OCI-LY1 (cell line): ENCODE measurements around the gene SLC39A8.

Experiments
- H2AFZ ChIP-seq: fragments of 200-600 bp; sonication (generic), shearing (Covaris generic); 2 replicates; pipeline ENCODE4 v1.6.0; 2014; ENCODE audit warnings: antibody characterized with exemption, mild to moderate bottlenecking, low read length
- H3F3A ChIP-seq: fragments of 200-600 bp; sonication (generic), shearing (Covaris generic); 2 replicates; pipeline ENCODE4 v1.6.0; 2014; ENCODE audit warnings: mild to moderate bottlenecking, antibody characterized with exemption, low read length, moderate library complexity; ENCODE audit not compliant: insufficient read depth
- H3K27ac ChIP-seq: fragments of 200-600 bp; sonication (generic); 2 replicates; pipeline ENCODE4 v1.5.1; 2014; ENCODE audit warnings: low read length, mixed run types, mild to moderate bottlenecking, low read depth; ENCODE audit not compliant: poor library complexity, severe bottlenecking
- H3K27me3 ChIP-seq: fragments of 200-600 bp; sonication (generic); 2 replicates; pipeline ENCODE4 v1.6.0; 2014; ENCODE audit warnings: antibody characterized with exemption, mild to moderate bottlenecking, low read length, moderate library complexity; ENCODE audit not compliant: insufficient read depth
- H3K36me3 ChIP-seq: fragments of 200-600 bp; sonication (generic); 2 replicates; pipeline ENCODE4 v1.6.1; 2014; ENCODE audit warnings: mild to moderate bottlenecking, antibody characterized with exemption, low read length, moderate library complexity, mixed read lengths; ENCODE audit not compliant: insufficient read depth
- H3K4me1 ChIP-seq: fragments of 200-600 bp; sonication (generic); 2 replicates; pipeline ENCODE4 v1.5.1; 2014; ENCODE audit warnings: mild to moderate bottlenecking, low read length, moderate library complexity; ENCODE audit not compliant: insufficient read depth, severe bottlenecking
- H3K4me2 ChIP-seq: fragments of 200-600 bp; sonication (generic), shearing (Covaris generic); 2 replicates; pipeline ENCODE4 v1.6.1; 2014; ENCODE audit warnings: low read length
- H3K4me3 ChIP-seq: fragments of 200-600 bp; sonication (generic); 2 replicates; pipeline ENCODE4 v1.5.1; 2014; ENCODE audit warnings: low read length, low read depth, mild to moderate bottlenecking, mixed read lengths; ENCODE audit not compliant: poor library complexity, severe bottlenecking
- H3K79me2 ChIP-seq: fragments of 200-600 bp; shearing (Covaris generic); 2 replicates; pipeline ENCODE4 v1.6.1; 2016; ENCODE audit warnings: mixed run types, low read length, mixed read lengths; ENCODE audit not compliant: insufficient read depth
- H3K9ac ChIP-seq: fragments of 200-600 bp; sonication (generic), shearing (Covaris generic); 2 replicates; pipeline ENCODE4 v1.6.1; 2014; ENCODE audit warnings: mild to moderate bottlenecking, low read length, mixed read lengths
- H3K9me2 ChIP-seq: fragments of 200-600 bp; sonication (generic), shearing (Covaris generic); 2 replicates; pipeline ENCODE4 v1.6.1; 2014; ENCODE audit warnings: low read depth, mild to moderate bottlenecking, low read length, mixed read lengths
- H3K9me3 ChIP-seq: fragments of 200-600 bp; shearing (Covaris generic); 2 replicates; pipeline ENCODE4 v1.6.1; 2014; ENCODE audit warnings: low read length, mixed read lengths
- H4K20me1 ChIP-seq: fragments of 200-600 bp; sonication (generic), shearing (Covaris generic); 2 replicates; pipeline ENCODE4 v1.6.0; 2016; ENCODE audit warnings: mild to moderate bottlenecking, low read length; ENCODE audit not compliant: insufficient read depth
- EZH2 ChIP-seq: fragments of 200-600 bp; sonication (generic), shearing (Covaris generic); IDR thresholded peaks from 2 replicates; pipeline ENCODE4 v1.8.0; 2017; ENCODE audit warnings: borderline replicate concordance, mixed run types, mild to moderate bottlenecking, antibody characterized with exemption, low read length, moderate library complexity, mixed read lengths
- TF ChIP-seq, protein P1 (sequence below): fragments of 200-600 bp; sonication (generic), shearing (Covaris generic); IDR thresholded peaks from 2 replicates; pipeline ENCODE4 v1.5.1; 2017; ENCODE audit warnings: mild to moderate bottlenecking, antibody characterized with exemption, low read length, moderate library complexity, mixed read lengths

Gene SLC39A8

DNA sequence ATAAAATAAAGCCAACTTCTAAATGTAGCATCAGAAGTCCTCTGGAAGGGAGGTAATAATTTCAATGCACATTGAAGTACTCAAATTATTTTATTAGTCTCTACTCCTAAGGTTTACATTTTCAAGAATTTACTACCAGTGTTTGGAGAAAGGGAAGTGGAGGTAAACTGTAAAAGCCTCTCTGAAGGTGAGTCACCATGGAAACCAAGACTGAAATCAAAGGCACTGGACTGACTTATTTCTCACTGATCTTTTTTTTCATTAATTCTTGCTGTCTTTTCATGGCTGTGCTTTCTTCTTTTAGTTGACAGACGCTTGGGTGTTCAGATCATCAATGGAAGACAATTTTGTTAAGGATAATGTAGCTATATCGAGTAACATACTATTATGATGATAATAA is 9.7 kb downstream of the SLC39A8 start:
- H3K4me2 ChIP-seq: no peak overlapping the region
- peaks cover 85% of the 10 kb centered on the region for H3K79me2 ChIP-seq
- H3K9me3 ChIP-seq: no peaks in the 10 kb centered on the region
- TF ChIP-seq EZH2: no peak
- TF ChIP-seq, protein P1, sequence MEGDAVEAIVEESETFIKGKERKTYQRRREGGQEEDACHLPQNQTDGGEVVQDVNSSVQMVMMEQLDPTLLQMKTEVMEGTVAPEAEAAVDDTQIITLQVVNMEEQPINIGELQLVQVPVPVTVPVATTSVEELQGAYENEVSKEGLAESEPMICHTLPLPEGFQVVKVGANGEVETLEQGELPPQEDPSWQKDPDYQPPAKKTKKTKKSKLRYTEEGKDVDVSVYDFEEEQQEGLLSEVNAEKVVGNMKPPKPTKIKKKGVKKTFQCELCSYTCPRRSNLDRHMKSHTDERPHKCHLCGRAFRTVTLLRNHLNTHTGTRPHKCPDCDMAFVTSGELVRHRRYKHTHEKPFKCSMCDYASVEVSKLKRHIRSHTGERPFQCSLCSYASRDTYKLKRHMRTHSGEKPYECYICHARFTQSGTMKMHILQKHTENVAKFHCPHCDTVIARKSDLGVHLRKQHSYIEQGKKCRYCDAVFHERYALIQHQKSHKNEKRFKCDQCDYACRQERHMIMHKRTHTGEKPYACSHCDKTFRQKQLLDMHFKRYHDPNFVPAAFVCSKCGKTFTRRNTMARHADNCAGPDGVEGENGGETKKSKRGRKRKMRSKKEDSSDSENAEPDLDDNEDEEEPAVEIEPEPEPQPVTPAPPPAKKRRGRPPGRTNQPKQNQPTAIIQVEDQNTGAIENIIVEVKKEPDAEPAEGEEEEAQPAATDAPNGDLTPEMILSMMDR: no peak
- no peak overlapping the region for H3K9ac ChIP-seq
- no peak overlapping the region for H2AFZ ChIP-seq
- no peaks in the 10 kb centered on the region for H3K9me2 ChIP-seq
- H4K20me1 ChIP-seq: no peaks in the 10 kb centered on the region
- no peak overlapping the region for H3K4me3 ChIP-seq
- H3K27ac ChIP-seq: no peak overlapping the region
- H3F3A ChIP-seq: no peaks in the 10 kb centered on the region
- no peaks in the 10 kb centered on the region for H3K27me3 ChIP-seq
- peaks cover 3% of the 10 kb centered on the region for H3K4me1 ChIP-seq
- H3K36me3 ChIP-seq: peaks cover 45% of the 10 kb centered on the region

DNA sequence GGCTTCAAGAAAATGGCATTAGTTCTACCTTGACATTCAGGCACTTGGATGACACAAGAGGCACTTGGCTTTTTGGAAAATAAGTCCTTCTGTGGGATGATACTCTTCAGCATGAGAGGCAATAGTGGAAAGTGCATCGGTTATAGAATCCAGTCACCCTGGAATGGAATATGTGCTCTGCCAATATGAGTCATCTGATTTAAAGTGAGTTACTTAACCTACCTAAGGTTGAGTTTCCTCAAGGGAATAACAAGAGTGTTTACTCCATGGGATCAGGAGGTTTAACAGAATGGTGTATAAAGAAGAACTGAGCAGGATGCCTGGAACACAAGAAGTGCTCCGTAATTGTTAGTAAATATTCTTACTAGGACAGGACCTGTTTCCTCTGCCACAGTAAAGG is 10.7 kb downstream of the SLC39A8 start:
- Histone ChIP-seq H3K27me3 (no peaks in the 10 kb centered on the region), H3K4me3 (no peak overlapping the region), H3F3A (no peaks in the 10 kb centered on the region), H3K9ac (no peak overlapping the region), H3K27ac (no peak overlapping the region), H3K4me2 (no peak overlapping the region), H3K9me3 (no peaks in the 10 kb centered on the region), H3K4me1 (no peaks in the 10 kb centered on the region), H3K36me3 (peaks cover 42% of the 10 kb centered on the region), H4K20me1 (no peaks in the 10 kb centered on the region), H3K9me2 (no peaks in the 10 kb centered on the region), H3K79me2 (peaks cover 85% of the 10 kb centered on the region), H2AFZ (no peak overlapping the region)
- TF ChIP-seq, protein P1: no peak
- no peak for TF ChIP-seq EZH2

DNA sequence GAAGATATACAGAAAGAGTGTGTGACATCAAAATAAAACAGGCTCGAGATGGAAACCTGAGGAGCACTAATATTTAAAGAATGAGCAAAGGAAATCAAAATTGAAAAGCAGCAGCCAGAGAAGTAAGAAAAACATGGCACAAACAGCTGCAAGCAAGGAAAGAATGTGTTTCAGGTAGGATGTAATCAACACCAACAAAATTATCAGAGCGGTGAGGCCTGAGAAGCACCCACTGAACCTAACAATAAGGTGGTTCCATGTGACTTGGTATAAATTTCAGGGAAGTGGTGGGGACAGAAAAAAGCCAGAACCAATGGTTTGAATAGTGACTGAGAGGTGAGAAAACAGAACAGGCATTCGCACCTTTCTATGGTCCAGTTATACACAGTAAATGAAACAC is 11.5 kb downstream of the SLC39A8 start:
- Histone ChIP-seq H3K36me3 (peaks cover 34% of the 10 kb centered on the region), H3K4me2 (no peak overlapping the region), H3F3A (no peaks in the 10 kb centered on the region), H3K79me2 (peaks cover 78% of the 10 kb centered on the region), H3K27ac (no peak overlapping the region), H3K4me1 (no peaks in the 10 kb centered on the region), H4K20me1 (no peaks in the 10 kb centered on the region), H3K9me2 (no peaks in the 10 kb centered on the region), H3K9me3 (no peaks in the 10 kb centered on the region), H3K4me3 (no peak overlapping the region), H2AFZ (no peak overlapping the region), H3K9ac (no peak overlapping the region), H3K27me3 (no peaks in the 10 kb centered on the region)
- no peak for TF ChIP-seq EZH2
- TF ChIP-seq, protein P1: no peak
